Fibroblast of skin of left quadriceps (primary cell): ENCODE data around the gene DSE.

Source experiments
- DNase-seq, 2 experiments: peaks; one replicate each; pipeline ENCODE4 v3.0.0-alpha.2; 2013; ENCODE audit warnings: low read depth in 2 of 2

Gene DSE

GRCh38 chr6:116472706-116473105, 102.0 kb downstream of the DSE start:
- DNase-seq = no peak

- no peak for DNase-seq
Measured at GRCh38 chr6:116475141-116475540, 104.4 kb downstream of the DSE start.

DNA sequence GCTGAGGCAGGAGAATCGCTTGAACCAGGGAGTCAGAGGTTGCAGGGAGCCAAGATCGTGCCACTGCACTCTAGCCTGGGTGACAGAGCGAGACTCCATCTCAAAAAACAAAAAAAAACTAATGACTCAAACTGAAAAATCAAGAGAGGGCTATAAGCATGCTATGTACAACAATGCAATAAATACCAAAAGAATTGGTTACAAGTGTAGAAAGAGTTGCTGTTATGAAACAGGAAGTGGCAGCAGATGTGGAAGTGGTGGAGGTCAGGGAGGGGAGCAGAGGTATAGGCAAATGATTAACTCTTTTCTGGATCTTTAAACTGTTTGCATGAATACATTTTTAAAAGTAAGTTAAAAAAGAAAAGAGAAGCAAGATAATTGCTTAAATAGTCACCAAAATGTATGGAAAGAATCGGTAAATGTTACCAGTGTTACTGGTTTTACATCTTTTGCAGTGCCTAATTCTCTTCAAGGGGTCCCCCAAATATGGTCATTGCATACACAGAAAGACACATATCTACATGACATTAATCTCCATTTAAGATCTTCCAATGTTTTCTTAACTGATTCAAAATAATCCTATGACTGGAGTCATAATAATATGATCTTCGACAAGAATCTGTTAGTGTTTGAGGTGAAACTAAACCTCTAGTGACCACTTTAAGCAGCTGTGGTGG, 105.4 kb downstream of the DSE start:
- peak; percentile 10 to 24 for DNase-seq

GRCh38 chr6:116482780-116483179, 112.0 kb downstream of the DSE start:
- DNase-seq = no peak

- DNase-seq = no peak
Measured at GRCh38 chr6:116483616-116484015, 112.9 kb downstream of the DSE start.

DNA sequence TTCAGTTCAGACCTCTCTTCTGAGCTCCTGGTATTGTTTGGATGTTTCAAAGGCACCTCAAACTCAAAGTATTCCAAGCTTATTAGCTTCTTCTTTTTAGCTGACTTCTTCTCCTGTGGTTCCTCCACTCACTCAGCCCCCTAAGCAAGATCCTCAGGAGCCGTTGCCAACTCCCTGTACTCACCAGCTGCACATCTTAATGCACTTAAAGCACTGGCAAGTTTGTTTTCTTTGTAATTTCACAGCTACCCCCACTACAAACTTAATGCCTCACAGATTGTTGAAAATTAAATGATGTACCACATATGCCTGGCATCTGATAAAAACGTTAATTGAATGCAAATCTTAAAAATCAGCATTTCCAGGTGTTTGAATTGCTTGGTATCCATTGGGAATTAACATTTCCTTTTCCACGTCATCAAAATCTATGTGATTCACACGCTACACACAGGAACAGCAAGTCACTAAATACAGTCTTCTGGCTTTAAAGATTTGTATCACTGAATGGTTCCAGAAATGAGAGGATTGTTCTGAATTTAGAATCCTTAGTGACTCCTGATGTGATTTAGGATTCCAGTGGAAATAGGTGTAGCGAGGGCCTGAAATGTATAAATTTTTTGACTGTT, 114.9 kb downstream of the DSE start:
- peak; percentile 19 to 22 for DNase-seq

- no peak for DNase-seq
Measured at GRCh38 chr6:116491610-116492330, 121.0 kb downstream of the DSE start.

GRCh38 chr6:116492331-116493067, 121.8 kb downstream of the DSE start:
- DNase-seq = no peak
